Spinal cord (tissue), 10 donors: ENCODE measurements around the gene ATRIP. TPM values are rescaled to one million over a fixed set of nuclear protein-coding genes. Genes with fewer than 3 reads are reported as not detected.

Source experiments
- DNase-seq, 6 donors: peaks; one replicate each; pipeline versions ENCODE4 v3.0.0 to v3.0.0-alpha.2; 2013 to 2015; ENCODE audit warnings: low spot score in 6 of 6, low read depth in 4 of 6
- H3K27ac ChIP-seq: one replicate; pipeline ENCODE4 v1.5.1; 2013; ENCODE audit warnings: low read depth, low read length, control low read depth
- H3K27me3 ChIP-seq: one replicate; pipeline ENCODE4 v1.6.1; 2013; ENCODE audit warnings: low read length; ENCODE audit not compliant: control insufficient read depth, insufficient read depth
- H3K36me3 ChIP-seq: one replicate; pipeline ENCODE4 v1.6.1; 2013; ENCODE audit warnings: low read length; ENCODE audit not compliant: control insufficient read depth, insufficient read depth
- H3K4me1 ChIP-seq: one replicate; pipeline ENCODE4 v1.6.1; 2013; ENCODE audit warnings: low read length; ENCODE audit not compliant: control insufficient read depth, insufficient read depth
- H3K4me3 ChIP-seq: one replicate; pipeline ENCODE4 v1.5.1; 2013; ENCODE audit warnings: low read depth, low read length, control low read depth
- H3K9me3 ChIP-seq: one replicate; pipeline ENCODE4 v1.6.1; 2013; ENCODE audit warnings: low read length; ENCODE audit not compliant: control insufficient read depth, insufficient read depth
- WGBS: methylation state at CpG from one replicate; pipeline ENCODE4 v1.1.5; 2013; ENCODE audit warnings: missing lambda C conversion rate; ENCODE audit not compliant: insufficient coverage; 5-methylcytosine and 5-hydroxymethylcytosine counted together
- polyA plus RNA-seq, 2 donors: library from polyadenylated mRNA; unstranded; fragments of 120-200 nt; gene quantifications; one replicate each; pipeline ENCODE4 v1.2.1, GENCODE V29; 2013; ENCODE audit not compliant: insufficient read length in 2 of 2
- total RNA-seq, 2 donors: library from RNA; depleted of rRNA in 1 of 2; stranded (reverse); fragments of 120-200 nt in 1 of 2; fragments of >200 nt in 1 of 2; gene quantifications; one replicate each; pipeline versions ENCODE4 v1.2.3 to v1.2.4, GENCODE V29; 2013 to 2014
- donor health status: healthy.

Gene ATRIP
- total and polyA plus RNA-seq, 4 donors = 5.5 to 12.8 (median 9.6) TPM

DNA sequence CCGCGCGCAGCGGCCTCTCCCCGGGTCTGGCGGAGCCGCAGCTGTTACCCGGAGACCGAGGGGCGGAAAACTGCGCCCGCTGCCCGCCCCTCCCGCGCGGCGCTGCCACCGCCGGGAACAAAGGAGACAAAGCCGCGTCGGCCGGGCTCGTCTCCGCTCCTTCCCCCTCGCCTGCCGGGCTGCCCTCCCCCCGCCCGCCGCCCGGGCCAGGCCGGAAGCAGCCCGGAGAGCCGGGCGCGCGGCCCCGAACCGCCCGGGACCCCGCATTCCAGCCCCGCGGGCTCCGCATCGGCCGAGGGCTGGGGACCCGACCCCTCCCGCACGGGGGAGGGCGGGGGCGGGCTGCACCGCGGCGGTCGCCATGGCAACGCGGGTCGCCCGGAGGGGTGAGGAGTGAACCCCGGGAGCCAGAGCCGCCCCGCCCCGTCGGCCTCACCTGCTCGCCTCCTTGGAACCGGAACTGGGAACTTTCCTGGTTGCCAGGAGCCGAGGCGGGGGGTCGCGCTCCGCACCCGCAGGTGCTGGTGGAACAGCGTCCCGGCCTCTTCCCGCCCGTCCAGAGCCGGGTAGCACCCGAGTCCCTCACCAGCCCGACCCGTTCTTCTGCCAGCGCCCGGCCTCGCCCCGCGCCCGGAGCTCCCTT, 17.1 kb upstream of the ATRIP start:
- DNase-seq = peak in 2 of 6 donors; percentile 80 to 81
- Histone ChIP-seq H3K27ac (peak overlapping the region; percentile 78), H3K4me3 (peak overlapping the region; percentile 54), H3K4me1 (peaks cover 52% of the 10 kb centered on the region), H3K27me3 (no peaks in the 10 kb centered on the region), H3K36me3 (peaks cover 41% of the 10 kb centered on the region), H3K9me3 (no peaks in the 10 kb centered on the region)
- WGBS = under 1% methylated on average over 86 of the region's 86 CpGs

DNA sequence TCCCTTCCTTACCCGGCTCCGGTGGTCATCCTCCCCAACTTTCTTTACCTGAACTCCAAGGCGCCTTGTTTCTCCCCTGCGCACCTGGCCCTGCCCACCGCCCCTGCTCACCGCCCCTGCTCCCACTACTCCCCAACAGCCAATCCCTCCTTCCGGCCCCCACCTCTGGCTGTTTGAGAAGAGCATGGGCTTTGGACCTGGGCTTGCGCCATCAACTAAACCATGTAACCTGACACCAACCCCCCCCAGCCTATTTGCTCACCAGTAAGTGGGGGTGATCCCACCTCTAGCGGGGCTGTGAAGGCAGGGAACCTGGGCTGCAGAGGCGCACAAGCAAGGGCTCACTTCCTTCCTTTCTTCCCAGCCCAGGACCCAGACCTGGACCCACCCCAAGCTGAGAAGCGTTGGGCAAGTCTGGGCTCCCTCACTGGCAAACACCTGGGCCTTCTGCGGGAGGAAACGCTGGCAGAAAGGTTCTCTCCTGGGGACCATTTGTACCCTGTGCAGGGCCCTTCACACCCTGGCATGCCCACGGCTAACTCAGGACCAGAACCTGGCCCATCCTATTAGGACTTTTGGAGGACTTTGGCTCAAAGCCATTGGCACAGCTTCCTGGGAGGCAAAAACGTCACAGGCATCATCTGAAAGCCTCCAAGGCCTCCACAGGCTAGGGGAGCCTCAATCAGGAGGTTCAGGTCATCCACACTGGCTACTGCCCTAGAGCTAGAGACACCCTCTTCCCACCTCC, 16.4 kb upstream of the ATRIP start, which contains the start of gene PLXNB1:
Gene PLXNB1 (minus strand): TSS at position 127 of the 748 bp plus-strand sequence. CDS start 5,475 bp downstream, outside the sequence.
- DNase-seq = peak in 2 of 6 donors; percentile 67 to 75
- WGBS = 10% methylated on average over 14 of the region's 15 CpGs

DNA sequence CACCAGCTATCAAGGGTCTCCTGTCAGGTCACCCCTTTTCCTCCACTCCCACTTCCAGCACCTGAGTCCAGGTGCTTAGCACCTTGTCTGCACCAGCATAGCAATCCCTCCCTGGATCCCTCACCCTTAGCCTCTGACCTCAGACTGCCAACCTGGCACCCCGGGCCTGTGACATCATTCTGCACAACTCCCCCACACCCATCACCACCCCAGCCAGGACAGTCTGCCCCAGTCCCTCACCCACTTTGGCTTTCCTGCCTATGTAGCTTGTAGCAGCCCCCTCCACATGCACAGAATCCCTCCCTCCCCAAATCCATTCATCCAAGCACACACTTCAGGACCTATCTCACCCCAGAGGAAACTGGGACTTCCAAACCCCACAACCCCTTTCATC, 15.8 kb upstream of the ATRIP start:
- no peak overlapping the region for H3K4me3 ChIP-seq
- DNase-seq = no peak
- H3K9me3 ChIP-seq = no peaks in the 10 kb centered on the region
- no peaks in the 10 kb centered on the region for H3K27me3 ChIP-seq
- no peak overlapping the region for H3K27ac ChIP-seq
- 89% methylated on average over 1 of the region's 1 CpG for WGBS
- H3K36me3 ChIP-seq = peaks cover 35% of the 10 kb centered on the region
- H3K4me1 ChIP-seq = peaks cover 40% of the 10 kb centered on the region

More for the DNA sequence above, 16.4 kb upstream of the ATRIP start, which contains the start of gene PLXNB1:
- Histone ChIP-seq H3K27me3 (no peaks in the 10 kb centered on the region), H3K4me1 (peaks cover 45% of the 10 kb centered on the region), H3K36me3 (peaks cover 40% of the 10 kb centered on the region), H3K27ac (peak within 1 kb of the TSS; percentile 78), H3K9me3 (no peaks in the 10 kb centered on the region), H3K4me3 (peak within 1 kb of the TSS; percentile 54)

DNA sequence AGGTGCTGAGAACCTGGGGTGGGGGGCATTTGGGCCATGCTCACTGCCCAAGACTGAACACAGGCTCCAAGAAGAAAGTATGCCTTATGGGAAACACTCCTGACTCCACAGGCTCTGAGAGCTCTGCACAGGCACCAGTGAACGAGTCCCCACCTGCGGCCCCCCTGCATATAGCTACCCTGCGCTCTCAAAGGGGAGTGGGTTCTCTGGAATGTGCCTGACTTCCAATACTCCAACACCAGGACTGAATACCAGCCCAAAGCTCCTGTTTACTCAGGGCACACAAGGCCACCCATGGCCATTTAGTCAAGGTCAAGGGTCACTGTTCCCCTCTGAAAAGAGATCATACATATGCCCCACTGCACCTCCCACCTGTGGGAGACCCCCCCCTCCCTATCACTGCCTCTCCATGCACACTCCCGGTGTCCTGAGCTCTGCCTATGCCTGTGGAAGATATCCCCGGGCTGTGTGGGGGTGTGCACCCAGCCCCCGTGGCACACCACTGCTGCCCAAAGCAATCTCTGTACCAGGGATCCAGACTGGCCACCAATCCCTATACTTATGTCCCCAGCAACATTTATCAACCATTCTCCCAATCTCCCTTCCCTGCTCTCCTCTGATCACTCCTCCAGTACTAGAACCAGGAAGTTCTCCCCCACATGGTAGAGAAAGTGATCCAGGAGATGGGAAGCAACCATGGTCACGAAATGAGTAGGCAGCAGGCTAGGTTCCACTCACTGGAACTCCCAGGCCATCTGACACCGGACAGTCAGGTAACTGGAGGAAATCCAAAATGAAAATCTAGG, 15.1 kb upstream of the ATRIP start:
- 100% methylated on average over 3 of the region's 8 CpGs for WGBS
- no peak for DNase-seq
- no peak overlapping the region for H3K4me3 ChIP-seq
- no peaks in the 10 kb centered on the region for H3K27me3 ChIP-seq
- peaks cover 35% of the 10 kb centered on the region for H3K36me3 ChIP-seq
- no peak overlapping the region for H3K27ac ChIP-seq
- peaks cover 36% of the 10 kb centered on the region for H3K4me1 ChIP-seq
- H3K9me3 ChIP-seq = no peaks in the 10 kb centered on the region

DNA sequence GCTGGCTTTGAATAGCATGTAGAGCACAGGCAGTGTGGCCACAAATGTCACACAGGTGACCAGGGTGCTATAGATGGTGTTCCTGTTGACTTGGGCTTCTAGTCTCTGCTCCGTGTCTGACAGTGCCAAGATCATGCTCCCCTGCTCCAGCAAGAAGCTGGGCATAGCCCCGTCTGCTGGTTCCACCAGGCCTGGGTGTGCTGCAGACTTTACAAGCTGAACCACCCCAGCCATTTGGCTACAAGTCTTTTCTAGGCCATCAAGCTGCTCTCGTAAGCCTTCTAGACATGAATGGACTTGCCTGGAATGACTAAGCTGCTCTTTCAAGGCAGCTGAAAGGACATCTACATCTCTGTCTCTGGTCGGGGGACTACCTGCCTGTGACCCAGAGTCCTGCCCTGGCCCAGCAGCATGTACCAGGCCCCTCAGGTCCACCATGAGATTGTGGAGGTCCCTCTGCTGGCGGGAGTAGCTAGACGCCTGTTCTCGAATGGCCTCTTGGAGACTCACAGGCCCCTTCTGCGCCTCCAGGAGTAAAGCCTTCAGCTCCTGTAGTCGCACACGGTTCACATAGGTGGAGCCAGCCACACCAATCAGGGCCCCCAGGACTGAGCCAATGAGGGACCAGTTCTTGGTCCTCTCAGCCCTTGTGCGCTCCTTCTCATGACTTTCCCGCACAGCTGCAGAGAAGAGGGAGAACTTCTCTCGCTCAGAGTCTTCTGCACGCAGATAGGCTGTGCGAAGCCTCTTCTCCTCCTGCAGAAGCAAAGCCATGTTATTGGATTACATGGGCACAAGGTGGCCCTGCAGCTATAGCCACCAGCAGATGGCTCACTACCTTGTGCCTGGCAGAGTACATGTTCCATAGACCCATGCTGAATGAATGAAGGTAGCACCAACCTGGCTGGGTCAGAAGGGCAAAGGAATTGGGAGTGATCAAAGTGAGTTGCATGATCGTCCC, 13.8 kb upstream of the ATRIP start:
- WGBS = 69% methylated on average over 13 of the region's 16 CpGs
- peaks cover 35% of the 10 kb centered on the region for H3K36me3 ChIP-seq
- DNase-seq = peak in 1 of 6 donors; percentile 7
- no peaks in the 10 kb centered on the region for H3K27me3 ChIP-seq
- peaks cover 25% of the 10 kb centered on the region for H3K4me1 ChIP-seq
- no peaks in the 10 kb centered on the region for H3K9me3 ChIP-seq
- H3K4me3 ChIP-seq = no peak overlapping the region
- H3K27ac ChIP-seq = no peak overlapping the region

DNA sequence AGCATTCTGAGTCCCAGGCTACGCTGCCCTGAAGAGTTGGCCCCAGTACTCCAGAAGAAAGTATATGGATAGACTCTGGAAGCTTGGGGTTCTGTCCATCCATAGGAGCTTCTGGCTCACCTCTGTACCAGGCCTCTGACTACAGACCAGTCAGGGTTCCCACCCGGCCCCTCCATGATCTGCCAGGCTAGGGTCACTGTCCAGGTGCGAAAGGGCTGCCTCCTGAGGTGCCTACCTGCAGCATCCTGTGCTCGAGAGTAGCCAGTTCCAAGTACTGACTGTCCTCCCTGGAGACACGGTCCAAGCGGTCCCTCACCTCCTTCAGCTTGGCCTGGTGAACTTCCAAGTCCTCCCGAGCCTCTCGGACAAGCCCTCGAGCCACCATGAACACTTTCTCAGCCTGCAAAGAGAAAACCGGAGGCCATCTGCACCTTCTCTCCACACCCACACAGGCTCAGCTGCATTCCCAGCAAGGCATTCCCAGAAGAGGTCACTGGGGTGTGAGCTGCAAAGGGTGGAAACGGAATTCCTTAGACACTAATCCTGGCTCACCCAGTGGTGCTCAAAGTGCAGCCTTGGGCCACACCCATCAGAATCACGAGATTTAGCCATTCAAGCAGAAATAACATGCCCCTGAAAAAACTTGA, 12.9 kb upstream of the ATRIP start:
- Histone ChIP-seq H3K27ac (peak overlapping the region; percentile 52), H3K4me3 (no peak overlapping the region), H3K36me3 (peaks cover 35% of the 10 kb centered on the region), H3K4me1 (peaks cover 16% of the 10 kb centered on the region), H3K27me3 (no peaks in the 10 kb centered on the region), H3K9me3 (no peaks in the 10 kb centered on the region)
- 92% methylated on average over 11 of the region's 12 CpGs for WGBS
- peak in 1 of 6 donors; percentile 34 for DNase-seq

DNA sequence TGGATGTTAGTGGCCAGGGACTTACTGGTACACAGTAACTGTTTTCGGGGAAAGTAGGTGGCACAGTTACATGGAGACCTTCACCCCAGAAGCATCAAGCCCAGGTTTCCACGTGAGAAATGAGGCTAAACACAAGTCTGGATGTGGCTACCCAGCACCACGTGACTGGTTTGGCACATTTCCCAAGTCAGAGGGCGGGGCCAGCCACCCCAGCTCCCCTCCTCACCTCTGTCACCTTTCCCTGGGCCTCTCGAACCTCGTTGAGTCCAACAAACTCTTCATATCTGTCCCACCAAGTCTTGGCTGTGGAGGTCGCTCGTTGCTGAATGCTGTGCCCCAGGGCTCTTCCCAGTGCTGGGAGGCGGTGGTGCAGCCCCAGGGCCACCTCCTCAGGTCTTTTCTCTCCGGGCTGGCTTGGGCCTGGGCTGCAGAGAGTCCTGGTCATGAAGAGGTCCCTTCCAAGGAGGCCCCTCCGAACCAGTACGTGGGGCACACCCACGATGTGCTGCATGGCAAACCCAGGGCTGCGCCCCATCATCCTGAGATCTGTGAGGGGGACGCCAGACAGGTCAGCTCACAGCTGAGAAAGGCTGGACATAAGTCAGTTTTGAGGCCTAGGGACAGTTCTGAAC, 11.8 kb upstream of the ATRIP start:
- Histone ChIP-seq H3K4me1 (peaks cover 23% of the 10 kb centered on the region), H3K27me3 (no peaks in the 10 kb centered on the region), H3K9me3 (no peaks in the 10 kb centered on the region), H3K27ac (peak overlapping the region; percentile 29), H3K4me3 (no peak overlapping the region), H3K36me3 (peaks cover 35% of the 10 kb centered on the region)
- no peak for DNase-seq
- WGBS = 90% methylated on average over 15 of the region's 15 CpGs

DNA sequence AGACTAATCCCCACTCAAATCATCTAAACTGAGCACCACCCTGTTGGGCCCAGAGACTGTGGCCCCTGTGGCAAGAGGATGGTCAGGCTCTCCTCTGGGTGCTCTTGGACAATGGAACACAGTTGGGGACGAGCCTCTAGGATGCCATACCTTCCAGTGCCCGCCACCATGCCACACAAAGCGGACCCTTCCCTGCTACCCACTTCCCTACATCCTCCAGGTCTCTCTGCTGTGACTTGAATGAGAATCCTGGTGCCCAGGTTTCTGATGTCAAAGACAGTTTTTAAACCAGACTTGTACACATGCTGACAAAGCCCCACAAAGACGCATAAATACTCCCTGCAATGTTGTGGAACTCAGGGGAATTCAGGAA, 11.3 kb upstream of the ATRIP start:
- DNase-seq = no peak
- H3K9me3 ChIP-seq = no peaks in the 10 kb centered on the region
- H3K27me3 ChIP-seq = no peaks in the 10 kb centered on the region
- H3K27ac ChIP-seq = no peak overlapping the region
- H3K36me3 ChIP-seq = peaks cover 35% of the 10 kb centered on the region
- WGBS = 100% methylated on average over 2 of the region's 4 CpGs
- H3K4me1 ChIP-seq = peaks cover 20% of the 10 kb centered on the region
- H3K4me3 ChIP-seq = no peak overlapping the region
